ENCODE data around the gene RGS6.

The RGS6 gene

DNA sequence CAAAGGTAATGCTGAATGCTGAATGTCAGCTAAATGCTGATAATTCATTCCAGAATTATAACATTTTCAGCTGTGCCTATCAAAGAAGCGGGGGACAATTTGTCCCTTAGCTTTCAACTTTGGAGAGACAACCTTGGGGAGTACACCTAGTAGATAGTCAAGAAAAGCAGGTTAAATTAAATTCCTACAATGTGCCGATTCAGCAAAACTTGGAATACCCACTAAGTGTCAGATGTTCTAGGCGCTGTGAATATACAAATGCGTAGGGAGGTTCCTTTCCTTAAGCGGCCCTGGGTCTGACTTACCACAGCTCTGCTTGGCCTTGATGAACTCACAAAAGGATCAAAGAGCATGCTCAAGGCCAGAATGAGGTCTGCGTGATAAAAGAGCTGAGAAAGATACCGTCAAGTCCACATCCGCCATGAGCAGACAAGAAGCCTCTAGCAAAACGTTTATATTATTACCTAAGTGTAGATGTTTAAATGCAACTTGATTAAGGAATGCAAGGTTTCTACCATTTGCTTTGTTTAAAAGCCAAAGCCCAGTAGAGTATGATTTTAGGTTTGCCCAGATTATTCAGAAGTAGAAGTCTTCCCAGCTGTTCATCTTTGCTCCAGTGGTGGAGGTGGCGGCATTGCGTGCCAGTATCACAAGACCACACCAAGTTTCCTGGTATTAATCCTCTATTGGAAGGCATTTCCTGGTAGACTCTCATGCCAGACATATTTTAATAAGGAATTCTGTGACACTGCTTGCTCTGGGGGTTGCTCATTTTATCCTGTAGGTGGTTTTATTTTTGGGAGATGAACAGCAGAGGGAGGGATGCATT, 593.1 kb downstream of the RGS6 start:
- peaks cover 2 to 84% (median 58%) of the 10 kb centered on the region in 5 experiments for H3K27me3 ChIP-seq (replicated peaks in 2 of 5; ENCODE audit: control insufficient read depth in 4 of 5, insufficient read depth in 5 of 5, low read length in 4 of 5)
- peaks cover 3 to 10% (median 7%) of the 10 kb centered on the region in 4 experiments for H3K4me1 ChIP-seq (ENCODE audit: control extremely low read depth in 1 of 4, control insufficient read depth in 4 of 4, insufficient read depth in 4 of 4, low read length in 3 of 4)
- no peaks in the 10 kb centered on the region for H3K36me3 ChIP-seq (ENCODE audit: control insufficient read depth in 4 of 4, insufficient read depth in 4 of 4, low read length in 3 of 4)
- H3K4me3 ChIP-seq (ENCODE audit: control insufficient read depth in 1 of 7, extremely low read depth in 1 of 7, insufficient read depth in 4 of 7, low read depth in 2 of 7, low read length in 6 of 7) = no peak overlapping the region
- H3K9me3 ChIP-seq (ENCODE audit: control extremely low read depth in 1 of 5, control insufficient read depth in 4 of 5, insufficient read depth in 2 of 5, low read depth in 1 of 5, low read length in 4 of 5) = peaks cover 0 to 3% (median 0%) of the 10 kb centered on the region in 5 experiments
- H3K27ac ChIP-seq (ENCODE audit: insufficient read depth in 1 of 2, low read depth in 1 of 2, low read length in 2 of 2, poor library complexity in 1 of 2, severe bottlenecking in 2 of 2) = no peak overlapping the region
- WGBS (ENCODE audit: insufficient coverage) = 98% methylated on average over 10 of the region's 11 CpGs
- CTCF ChIA-PET = interaction anchor here (0.9 to 1.6 kb wide), 3 partner anchors 11 to 423 kb away, joined by 3 to 6 read pairs (median 3); no protein-coding TSS in a partner anchor
- POLR2A ChIA-PET = no interaction called here
- no peak for DNase-seq

DNA sequence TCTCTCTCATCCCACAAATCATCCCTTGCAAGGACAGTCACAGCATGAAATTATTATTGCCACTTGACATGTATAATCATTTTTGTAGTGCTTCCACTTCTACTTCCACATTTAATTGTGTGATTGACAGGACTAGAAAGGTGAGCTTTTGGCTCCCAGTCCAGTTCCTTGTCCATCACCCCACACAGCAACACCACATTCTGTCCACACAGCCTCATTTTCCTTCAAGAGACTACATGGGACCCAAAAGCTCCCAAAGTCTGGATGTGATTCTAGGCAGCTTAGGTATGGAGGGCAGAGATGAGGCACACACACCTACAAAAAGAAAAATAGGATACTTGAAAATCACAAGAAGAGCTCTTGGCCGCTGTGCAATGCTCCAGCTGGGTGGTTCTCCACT, 595.4 kb downstream of the RGS6 start:
- ChIA-PET CTCF (interaction anchor here (0.8 to 1.4 kb wide), 4 partner anchors 16 to 377 kb away, joined by 3 to 5 read pairs (median 3); no protein-coding TSS in a partner anchor), POLR2A (no interaction called here)
- Histone ChIP-seq H3K4me3 (ENCODE audit: control insufficient read depth in 1 of 7, extremely low read depth in 1 of 7, insufficient read depth in 4 of 7, low read depth in 2 of 7, low read length in 6 of 7) (no peak overlapping the region), H3K27me3 (replicated peaks in 2 of 5; ENCODE audit: control insufficient read depth in 4 of 5, insufficient read depth in 5 of 5, low read length in 4 of 5) (peaks cover 2 to 81% (median 48%) of the 10 kb centered on the region in 5 experiments), H3K27ac (ENCODE audit: insufficient read depth in 1 of 2, low read depth in 1 of 2, low read length in 2 of 2, poor library complexity in 1 of 2, severe bottlenecking in 2 of 2) (no peak overlapping the region), H3K9me3 (ENCODE audit: control extremely low read depth in 1 of 5, control insufficient read depth in 4 of 5, insufficient read depth in 2 of 5, low read depth in 1 of 5, low read length in 4 of 5) (peaks cover 0 to 13% (median 5%) of the 10 kb centered on the region in 5 experiments), H3K4me1 (ENCODE audit: control extremely low read depth in 1 of 4, control insufficient read depth in 4 of 4, insufficient read depth in 4 of 4, low read length in 3 of 4) (peaks cover 3 to 10% (median 7%) of the 10 kb centered on the region in 4 experiments), H3K36me3 (ENCODE audit: control insufficient read depth in 4 of 4, insufficient read depth in 4 of 4, low read length in 3 of 4) (no peaks in the 10 kb centered on the region)
- WGBS (ENCODE audit: insufficient coverage) = 100% methylated on average over 1 of the region's 1 CpG
- no peak for DNase-seq

DNA sequence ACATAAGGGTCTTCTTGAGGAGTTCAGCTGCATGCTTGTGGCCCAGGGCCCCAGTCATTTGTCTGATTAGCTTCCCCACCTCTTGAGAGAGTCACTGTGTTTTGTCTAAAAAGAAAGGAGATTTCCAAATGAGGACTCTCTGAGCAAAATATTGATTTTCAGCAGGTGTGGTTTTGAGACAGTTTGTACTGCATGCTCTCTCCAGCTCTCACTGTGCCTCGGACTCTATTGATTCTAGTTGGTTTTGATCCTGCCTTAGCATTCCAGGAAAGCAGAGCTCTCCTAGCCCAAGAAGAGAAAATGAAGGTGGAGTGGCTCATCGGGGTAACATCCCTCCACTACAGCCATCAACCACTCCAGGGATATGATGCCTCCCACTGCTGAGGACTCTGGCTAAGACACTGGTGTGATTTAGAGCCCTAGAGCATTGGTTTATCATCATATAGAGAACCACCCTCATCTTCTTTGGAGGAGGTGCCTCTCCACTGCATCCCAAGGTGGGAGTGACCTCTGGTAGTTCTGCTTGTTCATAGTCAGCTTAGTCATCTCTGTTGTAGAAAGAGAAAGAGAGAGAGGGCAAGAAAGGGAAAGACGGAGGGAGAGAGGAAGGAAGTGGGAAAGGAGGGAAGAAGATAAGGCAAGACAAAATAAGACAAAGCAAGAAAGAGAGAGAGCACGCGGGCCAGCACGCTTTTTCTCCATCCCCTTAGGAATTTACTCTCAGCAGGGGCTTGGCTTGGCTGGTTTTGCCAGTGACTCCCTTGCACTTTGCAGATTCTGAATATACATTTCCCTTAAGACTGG, 596.0 kb downstream of the RGS6 start:
- Histone ChIP-seq H3K27ac (ENCODE audit: insufficient read depth in 1 of 2, low read depth in 1 of 2, low read length in 2 of 2, poor library complexity in 1 of 2, severe bottlenecking in 2 of 2) (no peak overlapping the region), H3K9me3 (ENCODE audit: control extremely low read depth in 1 of 5, control insufficient read depth in 4 of 5, insufficient read depth in 2 of 5, low read depth in 1 of 5, low read length in 4 of 5) (peaks cover 0 to 20% (median 11%) of the 10 kb centered on the region in 5 experiments), H3K36me3 (ENCODE audit: control insufficient read depth in 4 of 4, insufficient read depth in 4 of 4, low read length in 3 of 4) (no peaks in the 10 kb centered on the region), H3K27me3 (replicated peaks in 2 of 5; ENCODE audit: control insufficient read depth in 4 of 5, insufficient read depth in 5 of 5, low read length in 4 of 5) (peaks cover 2 to 75% (median 48%) of the 10 kb centered on the region in 5 experiments), H3K4me3 (ENCODE audit: control insufficient read depth in 1 of 7, extremely low read depth in 1 of 7, insufficient read depth in 4 of 7, low read depth in 2 of 7, low read length in 6 of 7) (no peak overlapping the region), H3K4me1 (ENCODE audit: control extremely low read depth in 1 of 4, control insufficient read depth in 4 of 4, insufficient read depth in 4 of 4, low read length in 3 of 4) (peaks cover 3 to 10% (median 7%) of the 10 kb centered on the region in 4 experiments)
- WGBS (ENCODE audit: insufficient coverage) = 0% methylated on average over 3 of the region's 6 CpGs
- ChIA-PET CTCF (interaction anchor here (0.7 to 1.3 kb wide), 4 partner anchors 15 to 295 kb away, joined by 3 read pairs; no protein-coding TSS in a partner anchor), POLR2A (no interaction called here)
- DNase-seq = no peak

DNA sequence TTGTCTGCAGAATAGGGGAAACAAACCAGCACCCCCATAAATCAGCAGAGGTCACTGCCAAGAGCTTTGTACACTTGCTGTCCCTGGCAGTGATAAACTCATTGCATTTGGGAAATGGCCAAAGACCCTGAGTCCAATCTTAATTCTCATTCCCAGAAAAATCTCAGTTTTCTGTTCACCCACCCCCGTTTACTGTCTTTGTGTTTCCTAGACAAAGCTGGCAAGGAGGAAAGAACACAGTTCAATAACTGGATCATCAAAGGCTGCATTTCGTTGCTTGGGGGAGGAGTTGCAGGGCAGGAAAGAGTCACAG, 596.6 kb downstream of the RGS6 start:
- H3K27me3 ChIP-seq (replicated peaks in 2 of 5; ENCODE audit: control insufficient read depth in 4 of 5, insufficient read depth in 5 of 5, low read length in 4 of 5) = peaks cover 2 to 71% (median 48%) of the 10 kb centered on the region in 5 experiments
- H3K9me3 ChIP-seq (ENCODE audit: control extremely low read depth in 1 of 5, control insufficient read depth in 4 of 5, insufficient read depth in 2 of 5, low read depth in 1 of 5, low read length in 4 of 5) = peaks cover 0 to 26% (median 15%) of the 10 kb centered on the region in 5 experiments
- no peak overlapping the region for H3K4me3 ChIP-seq (ENCODE audit: control insufficient read depth in 1 of 7, extremely low read depth in 1 of 7, insufficient read depth in 4 of 7, low read depth in 2 of 7, low read length in 6 of 7)
- ChIA-PET POLR2A (no interaction called here), CTCF (interaction anchor here (2.1 kb wide), 1 partner anchor 12 kb away, joined by 6 read pairs; no protein-coding TSS in a partner anchor)
- DNase-seq = no peak
- no peak overlapping the region for H3K27ac ChIP-seq (ENCODE audit: insufficient read depth in 1 of 2, low read depth in 1 of 2, low read length in 2 of 2, poor library complexity in 1 of 2, severe bottlenecking in 2 of 2)
- WGBS (ENCODE audit: insufficient coverage) = 42% methylated on average over 2 of the region's 2 CpGs
- H3K4me1 ChIP-seq (ENCODE audit: control extremely low read depth in 1 of 4, control insufficient read depth in 4 of 4, insufficient read depth in 4 of 4, low read length in 3 of 4) = peaks cover 3 to 10% (median 5%) of the 10 kb centered on the region in 4 experiments
- no peaks in the 10 kb centered on the region for H3K36me3 ChIP-seq (ENCODE audit: control insufficient read depth in 4 of 4, insufficient read depth in 4 of 4, low read length in 3 of 4)

DNA sequence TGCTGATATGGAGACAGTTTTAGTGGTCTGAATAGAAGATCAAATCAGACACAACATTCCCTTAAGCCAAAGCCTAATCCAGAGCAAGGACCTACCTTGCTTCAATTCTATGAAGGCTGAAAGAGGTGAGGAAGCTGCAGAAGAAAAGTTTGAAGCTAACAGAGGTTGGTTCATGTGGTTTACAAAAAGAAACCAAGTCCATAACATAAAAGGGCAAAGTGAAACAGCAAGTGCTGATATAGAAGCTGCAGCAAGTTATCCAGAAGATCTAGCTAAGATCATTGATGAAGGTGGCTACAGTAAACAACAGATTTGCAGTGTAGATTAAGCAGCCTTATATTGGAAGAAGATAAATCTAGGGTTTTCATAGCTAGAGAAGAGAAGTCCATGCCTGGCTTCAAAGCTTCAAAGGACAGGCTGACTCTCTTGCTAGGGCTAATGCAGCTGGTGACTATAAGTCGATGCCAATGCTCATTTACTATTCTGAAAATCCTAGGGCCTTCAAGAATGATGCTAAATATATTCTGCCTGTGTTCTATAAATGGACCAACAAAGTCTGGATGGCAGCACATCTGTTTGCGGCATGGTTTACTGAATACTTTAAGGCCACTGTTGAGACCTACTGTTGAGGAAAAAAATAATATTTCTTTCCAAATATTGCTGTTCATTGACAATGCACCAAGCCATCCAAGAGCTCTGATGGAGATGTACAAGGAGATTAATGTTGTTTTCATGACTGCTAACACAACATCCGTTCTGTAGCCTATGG, 600.6 kb downstream of the RGS6 start:
- Histone ChIP-seq H3K27ac (ENCODE audit: insufficient read depth in 1 of 2, low read depth in 1 of 2, low read length in 2 of 2, poor library complexity in 1 of 2, severe bottlenecking in 2 of 2) (no peak overlapping the region), H3K4me1 (ENCODE audit: control extremely low read depth in 1 of 4, control insufficient read depth in 4 of 4, insufficient read depth in 4 of 4, low read length in 3 of 4) (peaks cover 7 to 18% (median 17%) of the 10 kb centered on the region in 4 experiments), H3K27me3 (replicated peaks in 2 of 5; ENCODE audit: control insufficient read depth in 4 of 5, insufficient read depth in 5 of 5, low read length in 4 of 5) (peaks cover 2 to 59% (median 34%) of the 10 kb centered on the region in 5 experiments), H3K36me3 (ENCODE audit: control insufficient read depth in 4 of 4, insufficient read depth in 4 of 4, low read length in 3 of 4) (no peaks in the 10 kb centered on the region), H3K4me3 (ENCODE audit: control insufficient read depth in 1 of 7, extremely low read depth in 1 of 7, insufficient read depth in 4 of 7, low read depth in 2 of 7, low read length in 6 of 7) (no peak overlapping the region), H3K9me3 (ENCODE audit: control extremely low read depth in 1 of 5, control insufficient read depth in 4 of 5, insufficient read depth in 2 of 5, low read depth in 1 of 5, low read length in 4 of 5) (peaks cover 0 to 34% (median 20%) of the 10 kb centered on the region in 5 experiments)
- ChIA-PET CTCF (interaction anchor here (1.0 kb wide), 1 partner anchor 9 kb away, joined by 3 read pairs; no protein-coding TSS in a partner anchor), POLR2A (no interaction called here)
- 86% methylated on average over 1 of the region's 3 CpGs for WGBS (ENCODE audit: insufficient coverage)
- no peak for DNase-seq

DNA sequence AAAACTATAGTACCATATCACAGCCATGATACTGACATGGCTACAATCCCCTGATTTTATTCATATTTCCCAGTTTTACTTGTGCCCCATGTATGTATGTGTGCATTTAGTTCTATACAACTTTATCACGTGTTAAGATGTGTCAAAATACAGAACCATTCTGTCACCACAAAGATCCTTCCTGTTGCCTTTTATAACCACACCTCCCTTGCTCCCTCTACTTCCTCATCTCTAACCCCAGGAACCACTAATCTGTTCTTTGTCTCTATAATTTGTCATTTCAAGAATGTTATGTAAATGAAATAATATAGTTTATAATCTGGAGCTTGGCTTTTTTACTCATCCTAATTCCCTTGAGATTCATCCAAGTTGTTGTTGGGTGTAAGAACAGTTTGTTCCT, 603.3 kb downstream of the RGS6 start:
- H3K4me3 ChIP-seq (ENCODE audit: control insufficient read depth in 1 of 7, extremely low read depth in 1 of 7, insufficient read depth in 4 of 7, low read depth in 2 of 7, low read length in 6 of 7) = no peak overlapping the region
- ChIA-PET CTCF (no interaction called here), POLR2A (no interaction called here)
- no peaks in the 10 kb centered on the region for H3K36me3 ChIP-seq (ENCODE audit: control insufficient read depth in 4 of 4, insufficient read depth in 4 of 4, low read length in 3 of 4)
- no CpG with 5 or more reads among the region's 1 CpG for WGBS (ENCODE audit: insufficient coverage)
- peaks cover 7 to 20% (median 14%) of the 10 kb centered on the region in 4 experiments for H3K4me1 ChIP-seq (ENCODE audit: control extremely low read depth in 1 of 4, control insufficient read depth in 4 of 4, insufficient read depth in 4 of 4, low read length in 3 of 4)
- H3K9me3 ChIP-seq (ENCODE audit: control extremely low read depth in 1 of 5, control insufficient read depth in 4 of 5, insufficient read depth in 2 of 5, low read depth in 1 of 5, low read length in 4 of 5) = peaks cover 0 to 34% (median 20%) of the 10 kb centered on the region in 5 experiments
- peaks cover 0 to 63% (median 33%) of the 10 kb centered on the region in 5 experiments for H3K27me3 ChIP-seq (replicated peaks in 2 of 5; ENCODE audit: control insufficient read depth in 4 of 5, insufficient read depth in 5 of 5, low read length in 4 of 5)
- peak; percentile 70 to 94 (median 91) for DNase-seq
- H3K27ac ChIP-seq (ENCODE audit: insufficient read depth in 1 of 2, low read depth in 1 of 2, low read length in 2 of 2, poor library complexity in 1 of 2, severe bottlenecking in 2 of 2) = no peak overlapping the region
